Activated T-cell treated with anti-CD3 and anti-CD28 coated beads, Interleukin-2, amount 50 U/mL, for 48 hours (primary cell): ENCODE data around the gene ACOT8.
"Not testable (repeated sequence)": the region's sequence is repeated elsewhere in the genome, so short reads cannot be mapped to it uniquely, and the experiment has no call there.

Experiments
- DNase-seq, 2 experiments: peaks; one replicate each; pipeline ENCODE4 v3.0.0-alpha.2; 2020

ACOT8 gene

GRCh38 chr20:45850926-45851325, 6.3 kb downstream of the ACOT8 start:
- no peak for DNase-seq

- no peak for DNase-seq
Measured at GRCh38 chr20:45850238-45850637, 7.0 kb downstream of the ACOT8 start.

- no peak for DNase-seq
Measured at GRCh38 chr20:45848969-45849582, 8.1 kb downstream of the ACOT8 start.

- DNase-seq = no peak
Measured at GRCh38 chr20:45848421-45848820, 8.8 kb downstream of the ACOT8 start.

GRCh38 chr20:45845452-45845851, 11.7 kb downstream of the ACOT8 start:
- DNase-seq = no peak

- DNase-seq = no peak
Measured at GRCh38 chr20:45843506-45843905, 13.7 kb downstream of the ACOT8 start.

- no peak for DNase-seq
Measured at GRCh38 chr20:45842169-45842812, 14.9 kb downstream of the ACOT8 start.

- DNase-seq = no peak
Measured at GRCh38 chr20:45841407-45842129, 15.6 kb downstream of the ACOT8 start.

GRCh38 chr20:45840700-45841198, 16.4 kb downstream of the ACOT8 start:
- DNase-seq = no peak

GRCh38 chr20:45836841-45837240, 20.4 kb downstream of the ACOT8 start:
- DNase-seq = no peak

GRCh38 chr20:45835825-45836224, 21.4 kb downstream of the ACOT8 start:
- DNase-seq = no peak

- DNase-seq = no peak
Measured at GRCh38 chr20:45835329-45835765, 21.8 kb downstream of the ACOT8 start.

- DNase-seq = no peak
Measured at GRCh38 chr20:45834797-45835161, 22.4 kb downstream of the ACOT8 start.

GRCh38 chr20:45833883-45834796, 23.1 kb downstream of the ACOT8 start:
- peak; percentile 52 to 70 for DNase-seq

GRCh38 chr20:45833030-45833882, 23.9 kb downstream of the ACOT8 start, which contains the start of gene SNX21:
TSS of gene SNX21 (plus strand) at chr20:45833799. CDS start at chr20:45833920, 121 bp downstream.
- DNase-seq = peak; percentile 31 to 54

- DNase-seq = no peak
Measured at GRCh38 chr20:45832619-45833018, 24.6 kb downstream of the ACOT8 start.

GRCh38 chr20:45829673-45830106, 27.5 kb downstream of the ACOT8 start:
- not testable (repeated sequence) for DNase-seq

- no peak for DNase-seq
Measured at GRCh38 chr20:45828589-45828988, 28.6 kb downstream of the ACOT8 start.

- DNase-seq = no peak
Measured at GRCh38 chr20:45827712-45828111, 29.5 kb downstream of the ACOT8 start.

GRCh38 chr20:45827030-45827652, 30.1 kb downstream of the ACOT8 start, which contains the start of gene TNNC2:
TSS of gene TNNC2 (minus strand) at chr20:45827312. CDS start at chr20:45827248, 64 bp downstream.
- no peak for DNase-seq
